ENCODE results near the gene KANSL1L. TPM values are rescaled to one million over a fixed set of nuclear protein-coding genes. Genes with fewer than 3 reads are reported as not detected.
"Not testable (repeated sequence)": the region's sequence is repeated elsewhere in the genome, so short reads cannot be mapped to it uniquely, and the experiment has no call there.

KANSL1L gene
- 19.8 and 25.0 TPM in 2 replicates for total RNA-seq (2014; rRNA removed; shearing (Covaris generic))

- peak; percentile 97 for DNase-seq (ENCODE audit: low read depth)
These were observed at the start of gene KANSL1L for GRCh38 chr2:210171309-210172218. Gene KANSL1L, minus strand, starts transcription at chr2:210171409. Its CDS starts 16,827 bp downstream, at chr2:210154582.

GRCh38 chr2:210215120-210215519, 43.9 kb upstream of the KANSL1L start:
- no peak for DNase-seq (ENCODE audit: low read depth)

GRCh38 chr2:210210185-210210584, 39.0 kb upstream of the KANSL1L start:
- DNase-seq (ENCODE audit: low read depth) = no peak

- no peak for DNase-seq (ENCODE audit: low read depth)
These were observed 36.7 kb upstream of the KANSL1L start for GRCh38 chr2:210207929-210208328.

GRCh38 chr2:210203558-210203957, 32.3 kb upstream of the KANSL1L start:
- no peak for DNase-seq (ENCODE audit: low read depth)

GRCh38 chr2:210203147-210203546, 31.9 kb upstream of the KANSL1L start:
- DNase-seq (ENCODE audit: low read depth) = no peak

- DNase-seq (ENCODE audit: low read depth) = no peak
These were observed 28.6 kb upstream of the KANSL1L start for GRCh38 chr2:210199854-210200253.

- DNase-seq (ENCODE audit: low read depth) = peak; percentile 5
These were observed 28.1 kb upstream of the KANSL1L start for GRCh38 chr2:210199186-210199765.

GRCh38 chr2:210198326-210198725, 27.1 kb upstream of the KANSL1L start:
- DNase-seq (ENCODE audit: low read depth) = peak; percentile 16

- DNase-seq (ENCODE audit: low read depth) = no peak
These were observed 26.5 kb upstream of the KANSL1L start for GRCh38 chr2:210197720-210198119.

- peak; percentile 14 for DNase-seq (ENCODE audit: low read depth)
These were observed 24.1 kb upstream of the KANSL1L start for GRCh38 chr2:210195101-210195852.

GRCh38 chr2:210190345-210190744, 19.1 kb upstream of the KANSL1L start:
- DNase-seq (ENCODE audit: low read depth) = no peak

GRCh38 chr2:210189452-210190138, 18.4 kb upstream of the KANSL1L start:
- DNase-seq (ENCODE audit: low read depth) = no peak

- no peak for DNase-seq (ENCODE audit: low read depth)
These were observed 17.5 kb upstream of the KANSL1L start for GRCh38 chr2:210188755-210189154.

- DNase-seq (ENCODE audit: low read depth) = no peak
These were observed 17.0 kb upstream of the KANSL1L start for GRCh38 chr2:210188190-210188589.

GRCh38 chr2:210183936-210184335, 12.7 kb upstream of the KANSL1L start:
- DNase-seq (ENCODE audit: low read depth) = not testable (repeated sequence)

- not testable (repeated sequence) for DNase-seq (ENCODE audit: low read depth)
These were observed 10.4 kb upstream of the KANSL1L start for GRCh38 chr2:210181606-210182088.

- not testable (repeated sequence) for DNase-seq (ENCODE audit: low read depth)
These were observed 9.9 kb upstream of the KANSL1L start for GRCh38 chr2:210181033-210181605.

- DNase-seq (ENCODE audit: low read depth) = no peak
These were observed 9.3 kb upstream of the KANSL1L start for GRCh38 chr2:210180477-210180876.

GRCh38 chr2:210179351-210179990, 8.3 kb upstream of the KANSL1L start:
- DNase-seq (ENCODE audit: low read depth) = no peak

- no peak for DNase-seq (ENCODE audit: low read depth)
These were observed 6.6 kb upstream of the KANSL1L start for GRCh38 chr2:210177769-210178168.
